Measurements from ENCODE around the gene SUSD4. TPM values are rescaled to one million over a fixed set of nuclear protein-coding genes. Genes with fewer than 3 reads are reported as not detected.

Gene SUSD4
- total and polyA plus RNA-seq, 9 of the 15 experiments (the other 6 are each of a cell fraction or from before 2014, with no cell fraction given), result 0.06 to 1.7 (median 0.09) TPM; not detected in 4

DNA sequence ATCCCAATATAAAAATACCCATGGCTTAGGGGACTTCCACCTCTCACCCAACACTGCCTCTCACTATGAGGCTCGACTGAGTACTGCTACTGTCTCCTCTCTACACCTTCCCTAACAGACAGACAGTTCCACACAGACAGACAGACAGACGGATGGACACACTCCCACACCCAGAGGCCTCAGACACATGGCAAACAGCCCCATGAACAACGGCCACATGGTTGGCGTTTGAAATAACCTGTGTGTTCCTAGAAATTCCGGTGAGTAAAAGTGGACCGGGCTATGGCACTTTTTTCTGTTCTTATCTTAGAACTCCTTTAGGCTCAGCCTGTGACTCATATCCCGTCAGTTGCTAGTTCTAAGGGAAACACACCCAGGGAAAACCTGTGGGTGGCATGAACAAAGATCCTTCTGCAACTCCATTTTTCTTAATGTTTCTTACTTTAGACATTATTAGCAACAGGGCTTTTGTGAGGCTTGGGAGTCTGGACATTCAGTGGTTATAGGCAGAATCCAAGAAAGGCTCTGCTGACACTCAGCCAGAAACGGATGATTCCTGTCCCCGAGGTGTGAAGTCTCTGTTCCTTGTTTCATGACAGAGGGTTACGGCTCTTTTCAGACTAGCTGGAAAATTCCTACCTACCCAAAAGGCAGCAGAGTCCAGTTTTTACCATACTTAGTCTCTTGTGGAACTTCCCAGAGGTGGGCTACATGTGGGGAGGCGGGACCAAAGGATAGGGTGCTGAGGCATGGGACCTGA is 130.4 kb downstream of the SUSD4 start (continued):
- TF ChIP-seq, protein P1, sequence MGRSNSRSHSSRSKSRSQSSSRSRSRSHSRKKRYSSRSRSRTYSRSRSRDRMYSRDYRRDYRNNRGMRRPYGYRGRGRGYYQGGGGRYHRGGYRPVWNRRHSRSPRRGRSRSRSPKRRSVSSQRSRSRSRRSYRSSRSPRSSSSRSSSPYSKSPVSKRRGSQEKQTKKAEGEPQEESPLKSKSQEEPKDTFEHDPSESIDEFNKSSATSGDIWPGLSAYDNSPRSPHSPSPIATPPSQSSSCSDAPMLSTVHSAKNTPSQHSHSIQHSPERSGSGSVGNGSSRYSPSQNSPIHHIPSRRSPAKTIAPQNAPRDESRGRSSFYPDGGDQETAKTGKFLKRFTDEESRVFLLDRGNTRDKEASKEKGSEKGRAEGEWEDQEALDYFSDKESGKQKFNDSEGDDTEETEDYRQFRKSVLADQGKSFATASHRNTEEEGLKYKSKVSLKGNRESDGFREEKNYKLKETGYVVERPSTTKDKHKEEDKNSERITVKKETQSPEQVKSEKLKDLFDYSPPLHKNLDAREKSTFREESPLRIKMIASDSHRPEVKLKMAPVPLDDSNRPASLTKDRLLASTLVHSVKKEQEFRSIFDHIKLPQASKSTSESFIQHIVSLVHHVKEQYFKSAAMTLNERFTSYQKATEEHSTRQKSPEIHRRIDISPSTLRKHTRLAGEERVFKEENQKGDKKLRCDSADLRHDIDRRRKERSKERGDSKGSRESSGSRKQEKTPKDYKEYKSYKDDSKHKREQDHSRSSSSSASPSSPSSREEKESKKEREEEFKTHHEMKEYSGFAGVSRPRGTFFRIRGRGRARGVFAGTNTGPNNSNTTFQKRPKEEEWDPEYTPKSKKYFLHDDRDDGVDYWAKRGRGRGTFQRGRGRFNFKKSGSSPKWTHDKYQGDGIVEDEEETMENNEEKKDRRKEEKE (IDR thresholded peaks at IDR 0.05; ENCODE audit: borderline replicate concordance in 1 of 2, control insufficient read depth in 1 of 2, low read depth in 2 of 2, low read length in 1 of 2), result peak in 1 of 2 experiments; percentile 86; a peak in 1 of 4 replicates
- no peak for TF ChIP-seq ZNF512 (tag; IDR thresholded peaks at IDR 0.05)
- peak; percentile 64; the same call in 1 of the 2 replicates for TF ChIP-seq LARP7 (IDR thresholded peaks at IDR 0.05)
- TF ChIP-seq, protein P2, sequence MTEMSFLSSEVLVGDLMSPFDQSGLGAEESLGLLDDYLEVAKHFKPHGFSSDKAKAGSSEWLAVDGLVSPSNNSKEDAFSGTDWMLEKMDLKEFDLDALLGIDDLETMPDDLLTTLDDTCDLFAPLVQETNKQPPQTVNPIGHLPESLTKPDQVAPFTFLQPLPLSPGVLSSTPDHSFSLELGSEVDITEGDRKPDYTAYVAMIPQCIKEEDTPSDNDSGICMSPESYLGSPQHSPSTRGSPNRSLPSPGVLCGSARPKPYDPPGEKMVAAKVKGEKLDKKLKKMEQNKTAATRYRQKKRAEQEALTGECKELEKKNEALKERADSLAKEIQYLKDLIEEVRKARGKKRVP (CRISPR knock-in tag; IDR thresholded peaks at IDR 0.05), result peak; percentile 47; the same call in 1 of the 2 replicates
- TF ChIP-seq, protein P3, sequence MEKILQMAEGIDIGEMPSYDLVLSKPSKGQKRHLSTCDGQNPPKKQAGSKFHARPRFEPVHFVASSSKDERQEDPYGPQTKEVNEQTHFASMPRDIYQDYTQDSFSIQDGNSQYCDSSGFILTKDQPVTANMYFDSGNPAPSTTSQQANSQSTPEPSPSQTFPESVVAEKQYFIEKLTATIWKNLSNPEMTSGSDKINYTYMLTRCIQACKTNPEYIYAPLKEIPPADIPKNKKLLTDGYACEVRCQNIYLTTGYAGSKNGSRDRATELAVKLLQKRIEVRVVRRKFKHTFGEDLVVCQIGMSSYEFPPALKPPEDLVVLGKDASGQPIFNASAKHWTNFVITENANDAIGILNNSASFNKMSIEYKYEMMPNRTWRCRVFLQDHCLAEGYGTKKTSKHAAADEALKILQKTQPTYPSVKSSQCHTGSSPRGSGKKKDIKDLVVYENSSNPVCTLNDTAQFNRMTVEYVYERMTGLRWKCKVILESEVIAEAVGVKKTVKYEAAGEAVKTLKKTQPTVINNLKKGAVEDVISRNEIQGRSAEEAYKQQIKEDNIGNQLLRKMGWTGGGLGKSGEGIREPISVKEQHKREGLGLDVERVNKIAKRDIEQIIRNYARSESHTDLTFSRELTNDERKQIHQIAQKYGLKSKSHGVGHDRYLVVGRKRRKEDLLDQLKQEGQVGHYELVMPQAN (IDR thresholded peaks at IDR 0.05; ENCODE audit: borderline replicate concordance), result peak; percentile 35; the same call in 1 of the 2 replicates
- TF ChIP-seq FIP1L1 (IDR thresholded peaks at IDR 0.05; ENCODE audit: low read depth, low read length, poor library complexity, severe bottlenecking), result no peak
- TF ChIP-seq SAFB2 (IDR thresholded peaks at IDR 0.05; ENCODE audit: borderline replicate concordance, low read depth, low read length, severe bottlenecking), result no peak
- TF ChIP-seq LEF1 (IDR thresholded peaks at IDR 0.05), result peak; percentile 90
- no peak for TF ChIP-seq NCOA6 (IDR thresholded peaks at IDR 0.05)
- peak; percentile 97 for TF ChIP-seq MECOM (CRISPR knock-in tag; IDR thresholded peaks at IDR 0.05)
- no peak for TF ChIP-seq DNMT1 (IDR thresholded peaks at IDR 0.05)
- peak; percentile 4; the same call in 1 of the 2 replicates for TF ChIP-seq IRF9 (tag; IDR thresholded peaks at IDR 0.05)
- no peak; the same call in 1 of the 2 replicates for TF ChIP-seq CAMTA2 (CRISPR knock-in tag; conservative IDR thresholded peaks at IDR 0.05)
- TF ChIP-seq SMARCB1 (IDR thresholded peaks at IDR 0.05; ENCODE audit: insufficient read length, low read depth), result no peak
- peak; percentile 81 for TF ChIP-seq CXXC5 (CRISPR knock-in tag; IDR thresholded peaks at IDR 0.05)
- no peak for TF ChIP-seq ETS1 (conservative IDR thresholded peaks at IDR 0.05; ENCODE audit: control insufficient read depth, low read depth, low read length)

Data from K562 (cell line).